Neural crest cell (in vitro differentiated cells): Measurements from ENCODE around the gene GPC4. TPM values are rescaled to one million over a fixed set of nuclear protein-coding genes. Genes with fewer than 3 reads are reported as not detected.

ENCODE experiments used
- DNase-seq: peaks from one replicate; pipeline ENCODE4 v3.0.0; 2021; ENCODE audit warnings: low read depth, mixed read lengths, low spot score
- H3K27ac Mint-ChIP-seq: one replicate; pipeline ENCODE4 v1.8.0; 2021; ENCODE audit warnings: mild to moderate bottlenecking, mixed read lengths; ENCODE audit not compliant: unreplicated experiment
- H3K27me3 Mint-ChIP-seq: 2 replicates; pipeline ENCODE4 v1.8.0; 2021; ENCODE audit warnings: low read depth, mild to moderate bottlenecking, mixed read lengths
- H3K36me3 Mint-ChIP-seq: 2 replicates; pipeline ENCODE4 v1.8.0; 2021; ENCODE audit warnings: low read depth, mild to moderate bottlenecking, mixed read lengths
- H3K4me1 Mint-ChIP-seq: 2 replicates; pipeline ENCODE4 v1.8.0; 2021; ENCODE audit warnings: mixed read lengths
- H3K4me3 Mint-ChIP-seq: one replicate; pipeline ENCODE4 v1.8.0; 2021; ENCODE audit warnings: mild to moderate bottlenecking, mixed read lengths
- H3K9me3 Mint-ChIP-seq: 2 replicates; pipeline ENCODE4 v1.8.0; 2021; ENCODE audit warnings: mixed read lengths
- total RNA-seq: library from RNA; stranded (reverse); gene quantifications from 2 replicates; pipeline ENCODE4 v1.2.1, GENCODE V29; 2021
- TF ChIP-seq, protein P1 (sequence below): fragments of 200-600 bp; sonication (generic); conservative IDR thresholded peaks from 2 replicates; pipeline ENCODE4 v1.5.0; 2021; ENCODE audit warnings: antibody characterized with exemption, mild to moderate bottlenecking

Gene GPC4
- total RNA-seq, 1 donor from 2014 or later = 22.3 TPM

DNA sequence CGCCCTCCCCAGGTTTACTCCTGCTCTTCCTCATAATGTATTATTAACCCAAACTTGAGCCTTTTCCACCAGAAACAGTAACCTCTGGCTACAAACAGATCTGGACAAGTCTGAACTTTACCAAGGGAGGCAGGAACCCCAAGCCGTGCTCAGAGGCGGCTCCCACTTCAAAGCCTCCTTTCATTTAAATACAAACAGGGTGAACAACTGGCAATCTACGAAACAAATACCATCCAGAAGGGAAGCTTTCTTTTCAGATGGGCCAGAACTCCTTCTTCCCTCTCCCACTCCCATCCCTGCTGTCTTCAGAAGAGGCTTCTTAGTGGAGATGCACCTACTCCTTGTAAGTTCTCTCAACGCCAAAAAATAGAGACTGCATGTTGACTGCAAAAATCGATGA is 2.1 kb upstream of the GPC4 start:
- Mint-ChIP-seq H3K27ac (no peak overlapping the region), H3K36me3 (no peaks in the 10 kb centered on the region), H3K4me3 (peak overlapping the region; percentile 76), H3K4me1 (peaks cover 32% of the 10 kb centered on the region), H3K9me3 (no peaks in the 10 kb centered on the region), H3K27me3 (peaks cover 65% of the 10 kb centered on the region)
- no peak for DNase-seq
- TF ChIP-seq, protein P1, sequence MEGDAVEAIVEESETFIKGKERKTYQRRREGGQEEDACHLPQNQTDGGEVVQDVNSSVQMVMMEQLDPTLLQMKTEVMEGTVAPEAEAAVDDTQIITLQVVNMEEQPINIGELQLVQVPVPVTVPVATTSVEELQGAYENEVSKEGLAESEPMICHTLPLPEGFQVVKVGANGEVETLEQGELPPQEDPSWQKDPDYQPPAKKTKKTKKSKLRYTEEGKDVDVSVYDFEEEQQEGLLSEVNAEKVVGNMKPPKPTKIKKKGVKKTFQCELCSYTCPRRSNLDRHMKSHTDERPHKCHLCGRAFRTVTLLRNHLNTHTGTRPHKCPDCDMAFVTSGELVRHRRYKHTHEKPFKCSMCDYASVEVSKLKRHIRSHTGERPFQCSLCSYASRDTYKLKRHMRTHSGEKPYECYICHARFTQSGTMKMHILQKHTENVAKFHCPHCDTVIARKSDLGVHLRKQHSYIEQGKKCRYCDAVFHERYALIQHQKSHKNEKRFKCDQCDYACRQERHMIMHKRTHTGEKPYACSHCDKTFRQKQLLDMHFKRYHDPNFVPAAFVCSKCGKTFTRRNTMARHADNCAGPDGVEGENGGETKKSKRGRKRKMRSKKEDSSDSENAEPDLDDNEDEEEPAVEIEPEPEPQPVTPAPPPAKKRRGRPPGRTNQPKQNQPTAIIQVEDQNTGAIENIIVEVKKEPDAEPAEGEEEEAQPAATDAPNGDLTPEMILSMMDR = no peak

DNA sequence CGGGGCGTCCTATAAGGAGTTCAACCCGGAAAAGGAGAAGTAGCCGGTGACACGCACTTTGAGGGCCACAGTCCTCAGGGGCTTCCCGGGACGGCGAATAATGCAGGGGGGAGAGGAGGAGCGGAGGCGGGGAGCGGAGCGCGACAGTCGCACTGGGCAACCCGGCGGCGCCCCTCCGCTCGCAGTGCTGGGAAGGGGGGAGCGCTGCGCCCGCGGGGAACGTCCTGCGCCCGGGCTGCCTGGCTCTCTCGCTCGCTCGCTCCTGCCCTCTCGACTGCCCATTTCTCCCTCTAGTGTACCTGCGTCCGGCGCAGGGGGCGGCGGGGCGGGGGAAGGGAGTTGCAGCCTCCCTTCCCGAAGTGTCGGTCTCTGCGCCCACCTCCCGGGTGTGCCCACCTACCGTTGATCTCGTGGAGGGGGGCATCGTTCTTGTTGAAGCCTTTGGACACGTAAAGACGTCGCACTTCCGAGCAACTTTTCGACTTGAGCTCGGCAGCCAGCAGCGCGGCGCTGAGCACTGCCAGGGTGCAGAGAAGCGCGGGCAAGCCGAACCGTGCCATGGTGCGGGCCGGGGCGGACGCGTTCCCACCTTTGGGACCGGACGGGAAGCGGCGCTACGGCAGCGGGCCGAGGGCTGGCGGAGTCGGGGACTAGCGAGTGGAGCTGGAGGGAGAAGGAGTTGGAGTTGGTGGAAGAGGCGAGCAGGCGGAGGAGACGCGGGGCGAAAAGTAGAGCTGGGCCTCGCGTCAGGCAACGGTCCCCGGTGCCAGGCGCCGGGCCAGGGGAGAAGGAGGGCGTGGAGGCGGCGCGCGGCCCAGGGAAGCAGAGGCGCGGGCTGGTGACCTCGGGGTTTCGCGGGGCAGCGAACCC is 648 bp downstream of the GPC4 start:
- DNase-seq = peak; percentile 34
- H3K4me3 Mint-ChIP-seq = peak overlapping the region; percentile 95
- peaks cover 62% of the 10 kb centered on the region for H3K27me3 Mint-ChIP-seq
- TF ChIP-seq, protein P1 = no peak
- H3K27ac Mint-ChIP-seq = no peak overlapping the region
- H3K36me3 Mint-ChIP-seq = no peaks in the 10 kb centered on the region
- peaks cover 44% of the 10 kb centered on the region for H3K4me1 Mint-ChIP-seq
- H3K9me3 Mint-ChIP-seq = no peaks in the 10 kb centered on the region

DNA sequence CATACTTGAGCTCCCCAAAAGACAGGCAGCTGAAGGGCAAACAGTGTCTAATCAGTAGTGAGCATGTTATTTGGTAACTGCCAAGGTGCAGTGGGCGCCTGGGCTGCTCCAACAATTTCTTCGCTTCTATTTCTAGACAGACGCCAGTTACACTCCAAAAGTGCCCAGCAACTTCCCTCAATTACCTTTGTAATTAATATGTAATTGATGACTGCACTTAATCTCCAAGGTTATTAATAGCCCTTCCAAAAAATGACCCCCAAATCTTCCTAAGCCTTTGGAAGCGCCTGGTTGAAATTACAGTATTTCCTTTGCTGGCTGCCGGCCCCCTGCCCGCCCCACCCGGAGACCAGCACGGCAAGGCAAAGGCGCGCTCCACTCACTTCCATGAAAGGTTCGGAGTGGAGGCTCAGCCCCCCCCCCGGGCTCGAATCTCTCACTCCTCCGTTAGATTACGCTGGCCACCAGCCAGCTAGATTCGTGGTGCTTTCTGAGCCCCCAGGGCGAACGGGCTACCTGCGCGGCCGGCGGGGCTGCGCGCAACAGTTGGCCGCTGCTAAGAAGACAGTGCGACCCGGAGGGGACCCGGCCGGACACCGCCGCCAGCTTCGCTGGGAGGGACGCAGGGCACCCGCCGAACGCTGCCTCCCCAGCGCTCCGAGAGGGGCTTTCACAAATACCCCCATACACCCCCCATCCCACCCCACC is 1.9 kb downstream of the GPC4 start:
- Mint-ChIP-seq H3K4me3 (peak overlapping the region; percentile 95), H3K27me3 (peaks cover 61% of the 10 kb centered on the region), H3K9me3 (no peaks in the 10 kb centered on the region), H3K36me3 (no peaks in the 10 kb centered on the region), H3K4me1 (peaks cover 44% of the 10 kb centered on the region), H3K27ac (no peak overlapping the region)
- TF ChIP-seq, protein P1 = no peak
- no peak for DNase-seq

DNA sequence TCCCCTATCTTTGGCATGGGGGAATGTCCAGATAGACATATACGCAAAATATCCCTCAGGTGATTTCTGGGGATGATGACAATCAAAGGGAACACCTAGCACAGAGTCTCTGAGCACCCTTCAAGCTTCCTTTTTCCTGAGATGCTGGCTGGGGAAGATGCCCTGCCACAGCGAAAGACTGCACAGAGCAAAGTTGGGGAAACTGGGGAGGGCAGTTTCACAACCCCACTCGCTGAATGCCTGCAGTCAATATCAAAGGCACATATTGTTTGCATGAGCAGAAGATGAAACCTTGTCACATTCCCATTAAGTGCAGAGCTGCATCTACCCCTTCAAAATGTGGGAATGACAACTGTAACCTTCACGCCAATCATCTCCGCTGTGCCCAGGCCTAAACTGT is 2.6 kb downstream of the GPC4 start:
- H3K4me3 Mint-ChIP-seq = peak overlapping the region; percentile 95
- DNase-seq = no peak
- peaks cover 47% of the 10 kb centered on the region for H3K4me1 Mint-ChIP-seq
- TF ChIP-seq, protein P1 = no peak
- no peaks in the 10 kb centered on the region for H3K36me3 Mint-ChIP-seq
- peaks cover 54% of the 10 kb centered on the region for H3K27me3 Mint-ChIP-seq
- H3K27ac Mint-ChIP-seq = no peak overlapping the region
- H3K9me3 Mint-ChIP-seq = no peaks in the 10 kb centered on the region

DNA sequence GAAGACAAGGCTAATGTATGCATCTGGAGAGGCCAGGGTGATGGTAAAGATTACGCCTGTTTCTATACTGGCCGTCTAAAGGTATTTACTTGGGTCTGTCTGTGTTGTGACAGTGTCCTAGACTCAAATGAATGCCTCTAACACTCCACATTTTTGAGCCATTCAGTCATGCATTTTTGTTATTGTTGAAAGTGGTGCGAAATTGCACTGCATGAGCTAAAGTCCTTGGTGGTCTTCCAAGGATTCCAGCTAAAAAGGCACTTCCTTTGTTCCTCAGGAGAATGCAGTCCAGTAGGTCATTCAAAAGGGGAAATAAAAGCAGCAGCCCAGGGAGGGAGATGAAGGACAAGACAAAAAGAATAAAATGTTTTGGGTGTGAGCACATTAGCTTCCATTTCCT is 3.0 kb downstream of the GPC4 start:
- TF ChIP-seq, protein P1 = no peak
- no peak for DNase-seq
- peaks cover 47% of the 10 kb centered on the region for H3K4me1 Mint-ChIP-seq
- H3K36me3 Mint-ChIP-seq = peaks cover 2% of the 10 kb centered on the region
- H3K4me3 Mint-ChIP-seq = peak overlapping the region; percentile 95
- no peaks in the 10 kb centered on the region for H3K9me3 Mint-ChIP-seq
- H3K27me3 Mint-ChIP-seq = peaks cover 49% of the 10 kb centered on the region
- H3K27ac Mint-ChIP-seq = no peak overlapping the region
